ENCODE data around the gene TMCO4.

DNA sequence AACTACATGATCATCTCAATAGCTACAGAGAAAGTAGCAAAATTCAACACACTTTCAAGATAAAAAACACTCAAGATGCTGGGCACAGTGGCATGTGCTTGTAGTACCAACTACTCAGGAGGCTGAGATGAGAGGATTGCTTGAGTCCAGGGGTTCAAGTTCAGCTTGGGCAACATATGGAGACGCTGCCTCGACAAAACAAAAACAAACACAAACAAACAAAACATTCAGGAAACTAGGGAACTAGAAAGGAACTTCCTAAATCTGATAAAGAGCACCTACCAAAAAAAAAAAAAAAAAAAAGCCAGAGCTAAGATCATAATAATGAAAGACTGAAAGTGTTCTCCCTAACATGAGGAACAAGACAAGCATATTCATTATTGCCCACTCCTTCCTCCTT lies 38.1 kb upstream of the TMCO4 start:
- TF ChIP-seq, protein P1, sequence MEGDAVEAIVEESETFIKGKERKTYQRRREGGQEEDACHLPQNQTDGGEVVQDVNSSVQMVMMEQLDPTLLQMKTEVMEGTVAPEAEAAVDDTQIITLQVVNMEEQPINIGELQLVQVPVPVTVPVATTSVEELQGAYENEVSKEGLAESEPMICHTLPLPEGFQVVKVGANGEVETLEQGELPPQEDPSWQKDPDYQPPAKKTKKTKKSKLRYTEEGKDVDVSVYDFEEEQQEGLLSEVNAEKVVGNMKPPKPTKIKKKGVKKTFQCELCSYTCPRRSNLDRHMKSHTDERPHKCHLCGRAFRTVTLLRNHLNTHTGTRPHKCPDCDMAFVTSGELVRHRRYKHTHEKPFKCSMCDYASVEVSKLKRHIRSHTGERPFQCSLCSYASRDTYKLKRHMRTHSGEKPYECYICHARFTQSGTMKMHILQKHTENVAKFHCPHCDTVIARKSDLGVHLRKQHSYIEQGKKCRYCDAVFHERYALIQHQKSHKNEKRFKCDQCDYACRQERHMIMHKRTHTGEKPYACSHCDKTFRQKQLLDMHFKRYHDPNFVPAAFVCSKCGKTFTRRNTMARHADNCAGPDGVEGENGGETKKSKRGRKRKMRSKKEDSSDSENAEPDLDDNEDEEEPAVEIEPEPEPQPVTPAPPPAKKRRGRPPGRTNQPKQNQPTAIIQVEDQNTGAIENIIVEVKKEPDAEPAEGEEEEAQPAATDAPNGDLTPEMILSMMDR (conservative IDR thresholded peaks at IDR 0.05; ENCODE audit: low read depth, low read length) = no peak
- TF ChIP-seq EZH2 (IDR thresholded peaks at IDR 0.05; ENCODE audit: borderline replicate concordance, low read depth, low read length, poor library complexity, severe bottlenecking) = no peak

Measured in A673 (cell line).